ENCODE measurements around the gene PNPLA6.

PNPLA6 gene

DNA sequence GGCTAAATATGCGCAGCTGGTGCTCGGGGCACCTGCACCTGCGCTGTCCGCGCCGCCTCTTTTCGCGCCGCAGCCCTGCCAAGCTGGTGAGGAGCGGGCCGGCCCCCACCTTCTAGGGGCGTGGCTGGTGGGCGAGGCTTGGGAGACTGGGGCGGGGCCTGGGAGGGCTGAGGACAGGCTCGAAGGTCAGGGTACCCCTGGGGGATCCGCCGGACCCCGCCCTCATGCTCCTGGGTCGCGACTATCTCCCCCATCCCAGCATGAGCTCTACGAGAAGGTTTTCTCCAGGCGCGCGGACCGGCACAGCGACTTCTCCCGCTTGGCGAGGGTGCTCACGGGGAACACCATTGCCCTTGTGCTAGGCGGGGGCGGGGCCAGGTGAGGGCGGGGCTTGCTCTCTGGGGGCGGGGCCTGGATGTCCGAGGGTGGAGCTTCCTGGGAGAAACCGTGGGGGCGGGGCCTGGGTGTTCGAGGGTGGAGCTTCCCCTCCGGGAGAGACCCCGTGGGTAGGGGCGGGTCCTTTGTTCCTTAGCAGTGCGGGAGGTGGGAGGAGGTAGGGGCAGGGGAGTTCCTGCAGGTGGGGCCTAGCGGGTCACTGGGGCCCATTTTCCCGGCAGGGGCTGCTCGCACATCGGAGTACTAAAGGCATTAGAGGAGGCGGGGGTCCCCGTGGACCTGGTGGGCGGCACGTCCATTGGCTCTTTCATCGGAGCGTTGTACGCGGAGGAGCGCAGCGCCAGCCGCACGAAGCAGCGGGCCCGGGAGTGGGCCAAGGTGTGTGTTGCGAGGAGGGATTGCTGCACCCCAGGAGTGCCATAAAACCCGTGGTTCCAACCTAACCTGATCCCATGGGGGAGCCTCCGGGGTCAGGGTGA is 19.7 kb downstream of the PNPLA6 start:
- no peak overlapping the region for H3K4me3 ChIP-seq (ENCODE audit: low read depth, low read length)
- TF ChIP-seq, protein P1, sequence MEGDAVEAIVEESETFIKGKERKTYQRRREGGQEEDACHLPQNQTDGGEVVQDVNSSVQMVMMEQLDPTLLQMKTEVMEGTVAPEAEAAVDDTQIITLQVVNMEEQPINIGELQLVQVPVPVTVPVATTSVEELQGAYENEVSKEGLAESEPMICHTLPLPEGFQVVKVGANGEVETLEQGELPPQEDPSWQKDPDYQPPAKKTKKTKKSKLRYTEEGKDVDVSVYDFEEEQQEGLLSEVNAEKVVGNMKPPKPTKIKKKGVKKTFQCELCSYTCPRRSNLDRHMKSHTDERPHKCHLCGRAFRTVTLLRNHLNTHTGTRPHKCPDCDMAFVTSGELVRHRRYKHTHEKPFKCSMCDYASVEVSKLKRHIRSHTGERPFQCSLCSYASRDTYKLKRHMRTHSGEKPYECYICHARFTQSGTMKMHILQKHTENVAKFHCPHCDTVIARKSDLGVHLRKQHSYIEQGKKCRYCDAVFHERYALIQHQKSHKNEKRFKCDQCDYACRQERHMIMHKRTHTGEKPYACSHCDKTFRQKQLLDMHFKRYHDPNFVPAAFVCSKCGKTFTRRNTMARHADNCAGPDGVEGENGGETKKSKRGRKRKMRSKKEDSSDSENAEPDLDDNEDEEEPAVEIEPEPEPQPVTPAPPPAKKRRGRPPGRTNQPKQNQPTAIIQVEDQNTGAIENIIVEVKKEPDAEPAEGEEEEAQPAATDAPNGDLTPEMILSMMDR (IDR thresholded peaks at IDR 0.05; ENCODE audit: insufficient read depth, low read depth, low read length, missing control alignments), result no peak
- no peak for DNase-seq (ENCODE audit: low read depth)

DNA sequence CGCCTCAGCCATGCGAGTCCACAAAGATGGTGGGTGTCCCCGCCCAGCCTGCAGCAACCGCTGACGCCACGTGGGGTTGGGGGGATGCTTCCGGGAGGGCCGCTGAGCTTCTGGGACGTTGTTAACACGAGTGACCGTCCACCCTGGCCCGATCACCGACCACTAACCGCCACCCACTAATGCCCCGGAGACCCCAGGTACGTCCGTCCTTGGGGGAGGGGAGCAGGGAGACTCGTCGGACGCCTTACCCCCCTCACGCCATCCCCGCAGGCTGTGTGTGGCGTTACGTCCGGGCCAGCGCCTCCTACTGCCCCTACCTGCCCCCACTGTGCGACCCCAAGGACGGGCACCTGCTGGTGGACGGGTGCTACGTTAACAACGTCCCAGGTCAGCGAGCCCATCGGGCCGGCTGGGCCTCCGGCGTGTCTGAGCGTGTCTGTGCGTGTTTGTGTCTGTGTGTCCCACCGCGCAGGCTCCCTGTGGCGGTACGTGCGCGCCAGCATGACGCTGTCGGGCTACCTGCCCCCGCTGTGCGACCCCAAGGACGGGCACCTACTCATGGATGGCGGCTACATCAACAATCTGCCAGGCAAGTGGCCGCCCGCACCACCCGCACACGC is 21.3 kb downstream of the PNPLA6 start:
- TF ChIP-seq, protein P1 (IDR thresholded peaks at IDR 0.05; ENCODE audit: insufficient read depth, low read depth, low read length, missing control alignments), result no peak
- no peak for DNase-seq (ENCODE audit: low read depth)
- no peak overlapping the region for H3K4me3 ChIP-seq (ENCODE audit: low read depth, low read length)

DNA sequence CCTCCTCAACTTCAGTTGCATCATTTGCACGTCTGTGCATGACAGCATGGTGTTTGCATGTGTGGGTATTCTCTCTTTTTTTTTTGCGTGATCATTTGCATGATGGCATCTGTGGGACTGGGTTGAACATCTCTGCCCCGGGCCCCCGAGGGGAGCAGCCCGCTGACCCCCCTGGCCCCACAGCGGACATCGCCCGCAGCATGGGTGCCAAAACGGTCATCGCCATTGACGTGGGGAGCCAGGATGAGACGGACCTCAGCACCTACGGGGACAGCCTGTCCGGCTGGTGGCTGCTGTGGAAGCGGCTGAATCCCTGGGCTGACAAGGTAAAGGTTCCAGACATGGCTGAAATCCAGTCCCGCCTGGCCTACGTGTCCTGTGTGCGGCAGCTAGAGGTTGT is 23.1 kb downstream of the PNPLA6 start:
- TF ChIP-seq, protein P1 (IDR thresholded peaks at IDR 0.05; ENCODE audit: insufficient read depth, low read depth, low read length, missing control alignments), result no peak
- no peak for DNase-seq (ENCODE audit: low read depth)

DNA sequence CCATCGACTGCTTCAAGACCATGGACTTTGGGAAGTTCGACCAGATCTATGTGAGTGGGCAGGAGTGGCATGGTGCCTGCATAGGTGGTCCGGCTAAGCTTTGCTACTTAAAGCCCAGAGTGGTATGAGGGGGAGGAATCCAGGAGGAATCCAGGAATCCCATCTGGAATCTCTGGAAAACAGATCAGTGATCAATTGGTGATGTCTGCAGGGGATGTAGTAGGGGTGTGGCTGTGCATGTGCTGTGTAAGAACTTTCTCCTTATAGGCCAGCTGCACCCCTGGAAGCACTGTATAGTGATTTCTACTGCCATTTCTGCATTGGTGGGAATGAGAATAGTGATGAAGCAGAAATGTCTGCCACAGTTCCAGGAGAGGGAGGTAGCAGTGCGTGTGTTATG is 23.6 kb downstream of the PNPLA6 start:
- no peak overlapping the region for H3K4me3 ChIP-seq (ENCODE audit: low read depth, low read length)
- no peak for DNase-seq (ENCODE audit: low read depth)
- TF ChIP-seq, protein P1 (IDR thresholded peaks at IDR 0.05; ENCODE audit: insufficient read depth, low read depth, low read length, missing control alignments), result no peak

More for the DNA sequence above, 23.1 kb downstream of the PNPLA6 start:
- H3K4me3 ChIP-seq (ENCODE audit: low read depth, low read length), result no peak overlapping the region

DNA sequence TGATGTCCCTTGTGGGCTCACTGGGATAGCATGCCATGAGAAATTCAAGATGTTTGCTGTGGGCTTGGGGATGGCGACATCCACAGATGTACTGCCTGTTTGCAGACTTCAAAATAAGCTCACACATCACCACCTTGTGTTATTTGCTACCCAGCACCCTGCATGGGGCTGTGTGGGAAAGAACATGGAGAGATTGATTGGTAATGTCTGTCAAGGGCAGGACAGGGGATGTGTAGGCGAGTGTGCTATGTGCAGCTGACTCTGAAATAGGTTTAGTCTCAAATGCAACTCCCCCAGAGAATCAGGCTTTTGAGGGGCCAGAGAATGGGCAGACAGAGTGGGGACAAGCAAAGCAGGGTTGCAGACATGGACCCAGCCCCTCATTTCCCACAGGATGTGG is 24.7 kb downstream of the PNPLA6 start:
- H3K4me3 ChIP-seq (ENCODE audit: low read depth, low read length), result no peak overlapping the region
- DNase-seq (ENCODE audit: low read depth), result no peak
- TF ChIP-seq, protein P1 (IDR thresholded peaks at IDR 0.05; ENCODE audit: insufficient read depth, low read depth, low read length, missing control alignments), result no peak

DNA sequence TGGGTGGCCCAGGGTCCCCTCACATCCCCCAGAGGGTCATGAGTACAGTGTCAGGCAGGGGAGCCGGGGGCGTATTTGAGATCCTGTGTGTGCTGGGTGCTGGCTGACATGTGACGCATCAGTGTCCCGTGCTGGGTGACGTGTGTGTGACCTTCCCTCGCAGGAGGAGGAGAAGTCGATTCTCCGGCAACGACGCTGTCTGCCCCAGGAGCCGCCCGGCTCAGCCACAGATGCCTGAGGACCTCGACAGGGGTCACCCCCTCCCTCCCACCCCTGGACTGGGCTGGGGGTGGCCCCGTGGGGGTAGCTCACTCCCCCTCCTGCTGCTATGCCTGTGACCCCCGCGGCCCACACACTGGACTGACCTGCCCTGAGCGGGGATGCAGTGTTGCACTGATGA is 25.8 kb downstream of the PNPLA6 start:
- DNase-seq (ENCODE audit: low read depth), result no peak
- no peak overlapping the region for H3K4me3 ChIP-seq (ENCODE audit: low read depth, low read length)
- TF ChIP-seq, protein P1 (IDR thresholded peaks at IDR 0.05; ENCODE audit: insufficient read depth, low read depth, low read length, missing control alignments), result no peak
